Activated CD8-positive, alpha-beta memory T cell treated with anti-CD3 and anti-CD28 coated beads, Interleukin-2, amount 50 U/mL, for 24 hours (primary cell): Measurements from ENCODE around the gene ZNF445.
"Not testable (repeated sequence)": the region's sequence is repeated elsewhere in the genome, so short reads cannot be mapped to it uniquely, and the experiment has no call there.

ENCODE experiments used
- DNase-seq: peaks from one replicate; pipeline ENCODE4 v3.0.0-alpha.2; 2020; ENCODE audit errors: extremely low read depth

The ZNF445 gene

DNA sequence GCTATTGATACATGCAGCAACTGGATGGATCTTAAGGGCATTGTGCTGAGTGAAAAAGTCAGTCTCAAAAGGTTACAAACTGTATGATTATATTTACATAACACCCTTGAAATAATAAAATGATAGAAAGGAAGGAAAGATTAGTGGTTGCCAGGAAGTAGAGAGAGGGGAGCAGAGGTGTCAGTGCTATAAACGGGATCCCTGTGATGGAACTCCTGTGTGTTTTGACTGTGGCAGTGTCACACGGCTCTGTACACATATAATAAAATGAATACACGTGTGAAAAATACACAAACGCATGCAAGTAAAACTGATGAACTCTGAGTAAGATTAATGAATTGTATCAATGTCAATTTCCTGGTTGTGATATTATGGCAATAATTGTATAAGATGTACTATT, 78.6 kb downstream of the ZNF445 start:
- no peak for DNase-seq

DNA sequence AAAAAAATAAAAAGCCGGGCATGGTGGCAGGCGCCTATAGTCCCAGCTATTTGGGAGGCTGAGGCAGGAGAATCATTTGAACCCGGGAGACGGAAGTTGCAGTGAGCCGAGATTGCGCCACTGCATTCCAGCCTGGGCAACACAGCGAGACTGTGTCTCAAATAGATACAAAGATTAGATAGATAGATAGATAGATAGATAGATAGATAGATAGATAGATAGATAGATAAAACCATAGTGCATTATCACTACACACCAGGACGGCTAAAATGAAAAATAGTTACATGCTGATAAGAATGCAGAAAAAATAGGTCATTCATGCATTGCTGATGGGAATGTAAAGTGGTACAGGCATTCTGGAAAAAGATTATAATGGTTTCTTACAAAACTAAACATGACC, 79.2 kb downstream of the ZNF445 start:
- DNase-seq: not testable (repeated sequence)

DNA sequence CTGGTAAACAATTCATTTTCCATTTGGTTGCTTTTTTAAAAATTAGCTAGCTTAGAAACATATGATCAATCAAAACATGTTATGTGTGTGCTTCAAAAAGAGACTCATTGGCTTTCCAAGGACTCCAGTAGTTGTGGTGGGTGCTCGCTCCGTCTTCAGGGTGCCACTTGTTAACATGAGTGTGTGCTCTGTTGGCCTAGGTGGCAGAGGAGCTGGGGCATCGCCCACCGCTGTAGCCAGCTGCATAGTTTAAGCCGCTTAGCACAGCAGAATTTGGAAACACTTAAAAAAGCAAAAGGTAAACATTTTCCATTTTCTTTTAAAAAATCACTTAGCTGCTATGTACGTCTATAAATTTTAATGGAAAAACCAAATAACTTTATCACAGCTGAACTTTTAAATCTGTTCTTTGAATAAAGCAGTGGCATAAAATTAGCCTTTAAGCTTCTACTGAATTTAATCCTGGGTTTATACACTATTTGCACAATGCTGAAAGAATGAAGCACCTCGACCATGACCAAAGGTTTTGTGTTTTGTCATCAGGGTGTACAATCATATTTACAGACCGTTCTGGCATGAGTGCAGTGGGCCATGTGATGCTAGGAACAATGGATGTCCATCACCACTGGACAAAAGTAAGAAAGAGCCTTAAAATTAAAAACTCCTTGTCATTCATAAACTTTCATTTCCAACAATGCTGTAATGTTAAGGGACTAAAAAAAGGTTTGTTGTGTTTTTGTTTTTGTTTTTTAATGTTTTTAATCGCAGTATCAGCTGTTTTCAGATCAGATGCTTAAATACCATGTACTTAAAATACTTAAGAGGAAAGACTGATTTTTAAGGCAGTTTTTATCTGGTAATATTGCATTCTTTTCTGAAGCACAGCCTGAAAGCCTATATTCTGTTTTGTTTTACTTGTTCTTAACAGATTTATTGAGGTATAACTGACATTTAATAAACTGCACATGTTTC, 81.0 kb downstream of the ZNF445 start:
- no peak for DNase-seq

DNA sequence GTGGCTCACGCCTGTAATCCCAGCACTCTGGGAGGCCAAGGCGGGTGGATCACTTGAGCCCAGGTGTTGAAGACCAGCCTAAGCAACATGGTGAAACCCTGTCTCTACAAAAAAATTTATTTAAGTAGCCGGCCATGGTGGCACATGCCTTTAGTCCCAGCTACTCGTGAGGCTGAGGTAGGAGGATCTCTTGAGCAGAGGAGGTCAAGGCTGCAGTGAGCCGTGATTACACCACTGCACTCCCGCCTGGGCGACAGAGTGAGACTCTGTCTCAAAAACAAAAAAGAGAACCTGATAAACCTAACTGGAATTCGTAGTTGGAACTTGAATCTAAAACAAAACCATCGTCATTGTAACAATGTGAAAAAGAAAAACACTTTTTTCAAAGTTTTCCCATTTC, 81.8 kb downstream of the ZNF445 start:
- DNase-seq: no peak

DNA sequence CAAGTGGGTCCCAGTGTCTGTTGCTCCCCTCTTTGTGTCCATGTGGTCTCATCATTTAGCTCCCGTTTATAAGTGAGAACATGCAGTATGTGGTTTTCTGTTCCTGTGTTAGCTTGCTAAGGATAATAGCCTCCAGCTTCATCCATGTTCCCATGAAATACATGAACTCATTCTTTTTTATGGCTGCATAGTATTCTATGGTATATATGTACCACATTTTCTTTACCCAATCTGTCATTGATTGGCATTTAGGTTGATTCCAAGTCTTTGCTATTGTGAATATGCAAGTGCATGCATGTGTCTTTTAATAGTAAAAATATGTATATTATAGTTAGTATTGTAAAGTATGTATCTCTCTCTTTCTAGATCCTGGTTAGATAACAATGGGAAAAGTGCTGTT, 85.0 kb downstream of the ZNF445 start:
- DNase-seq: no peak

DNA sequence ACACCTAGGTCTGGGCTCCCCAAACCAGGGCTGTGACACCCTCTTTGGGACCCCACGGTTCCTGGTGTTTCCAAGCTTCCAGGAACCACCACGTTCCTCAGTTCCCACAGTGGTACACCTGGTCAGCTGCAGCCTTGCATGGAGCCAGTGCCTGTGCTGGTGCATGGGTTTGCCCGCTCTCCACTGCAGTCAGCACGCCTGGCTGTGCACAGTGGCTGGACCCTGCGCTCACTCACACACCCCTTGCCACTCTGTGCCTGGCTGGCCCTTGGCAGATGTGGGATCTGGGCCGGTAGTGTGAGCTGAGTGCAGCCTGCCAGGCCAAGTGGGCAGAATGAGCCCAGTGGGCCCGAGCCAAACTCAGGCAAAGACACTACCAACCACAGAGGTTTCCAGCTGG, 90.1 kb downstream of the ZNF445 start:
- no peak for DNase-seq
